GM04503 (cell line): Measurements from ENCODE around the gene KRT78.

Source experiments
- DNase-seq: peaks from one replicate; pipeline ENCODE4 v3.0.0-alpha.2; 2012; ENCODE audit warnings: low read depth

KRT78 gene

GRCh38 chr12:52812073-52812400 is 36.8 kb downstream of the KRT78 start:
- no peak for DNase-seq

- DNase-seq = no peak
These were observed 37.4 kb downstream of the KRT78 start for GRCh38 chr12:52811191-52812072.

- no peak for DNase-seq
These were observed 38.2 kb downstream of the KRT78 start for GRCh38 chr12:52810554-52810953.

- no peak for DNase-seq
These were observed 39.6 kb downstream of the KRT78 start for GRCh38 chr12:52809166-52809565.

- no peak for DNase-seq
These were observed 40.1 kb downstream of the KRT78 start for GRCh38 chr12:52808573-52809160.

- no peak for DNase-seq
These were observed 41.0 kb downstream of the KRT78 start for GRCh38 chr12:52807544-52808470.

- no peak for DNase-seq
These were observed 41.8 kb downstream of the KRT78 start for GRCh38 chr12:52806821-52807543.

GRCh38 chr12:52806169-52806811 is 42.5 kb downstream of the KRT78 start:
- no peak for DNase-seq

- no peak for DNase-seq
These were observed 43.1 kb downstream of the KRT78 start for GRCh38 chr12:52805739-52806138.

GRCh38 chr12:52805000-52805399 is 43.8 kb downstream of the KRT78 start:
- no peak for DNase-seq

- DNase-seq = no peak
These were observed 46.4 kb downstream of the KRT78 start for GRCh38 chr12:52802442-52802841.

GRCh38 chr12:52801773-52802172 is 47.0 kb downstream of the KRT78 start:
- no peak for DNase-seq

GRCh38 chr12:52800259-52800917 is 48.4 kb downstream of the KRT78 start:
- DNase-seq = no peak

- no peak for DNase-seq
These were observed 49.1 kb downstream of the KRT78 start for GRCh38 chr12:52799505-52800211.

GRCh38 chr12:52798671-52799504 is 49.9 kb downstream of the KRT78 start:
- no peak for DNase-seq

- DNase-seq = peak; percentile 44
These were observed 50.7 kb downstream of the KRT78 start for GRCh38 chr12:52798003-52798670.

GRCh38 chr12:52797529-52797894 is 51.3 kb downstream of the KRT78 start:
- no peak for DNase-seq

- DNase-seq = no peak
These were observed 51.8 kb downstream of the KRT78 start for GRCh38 chr12:52796839-52797528.
